Neutrophil (primary cell): ENCODE results near the gene APRT.

Experiments
- H3K27ac ChIP-seq: fragments of 200-600 bp; sonication (generic); 2 replicates; pipeline ENCODE4 v1.5.1; 2016; ENCODE audit warnings: mild to moderate bottlenecking, moderate library complexity
- H3K27me3 ChIP-seq: fragments of 200-600 bp; sonication (generic); 2 replicates; pipeline ENCODE4 v1.6.0; 2016; ENCODE audit warnings: mild to moderate bottlenecking
- H3K36me3 ChIP-seq: fragments of 200-600 bp; sonication (generic); 2 replicates; pipeline ENCODE4 v1.5.1; 2017
- H3K4me1 ChIP-seq, 2 experiments: fragments of 200-600 bp in 1 of 2; sonication (generic) in 1 of 2; 1 replicate in 1 of 2; 2 replicates in 1 of 2; pipeline versions ENCODE4 v1.5.1 to v1.6.1; 2013 to 2016; ENCODE audit warnings: low read depth in 1 of 2, low read length in 1 of 2, mild to moderate bottlenecking in 1 of 2, moderate library complexity in 1 of 2; ENCODE audit not compliant: control insufficient read depth in 1 of 2, insufficient read depth in 1 of 2
- H3K4me3 ChIP-seq, 2 experiments: fragments of 200-600 bp in 1 of 2; sonication (generic) in 1 of 2; 1 replicate in 1 of 2; 2 replicates in 1 of 2; pipeline ENCODE4 v1.5.1; 2013 to 2016; ENCODE audit warnings: low read depth in 1 of 2, low read length in 1 of 2, mild to moderate bottlenecking in 1 of 2, moderate library complexity in 1 of 2
- H3K9me3 ChIP-seq: fragments of 200-600 bp; sonication (generic); 2 replicates; pipeline ENCODE4 v1.5.1; 2016
- TF ChIP-seq, protein P1 (sequence below): fragments of 200-600 bp; sonication (generic); IDR thresholded peaks from 2 replicates; pipeline ENCODE4 v1.5.1; 2016; ENCODE audit warnings: antibody characterized with exemption

APRT gene

DNA sequence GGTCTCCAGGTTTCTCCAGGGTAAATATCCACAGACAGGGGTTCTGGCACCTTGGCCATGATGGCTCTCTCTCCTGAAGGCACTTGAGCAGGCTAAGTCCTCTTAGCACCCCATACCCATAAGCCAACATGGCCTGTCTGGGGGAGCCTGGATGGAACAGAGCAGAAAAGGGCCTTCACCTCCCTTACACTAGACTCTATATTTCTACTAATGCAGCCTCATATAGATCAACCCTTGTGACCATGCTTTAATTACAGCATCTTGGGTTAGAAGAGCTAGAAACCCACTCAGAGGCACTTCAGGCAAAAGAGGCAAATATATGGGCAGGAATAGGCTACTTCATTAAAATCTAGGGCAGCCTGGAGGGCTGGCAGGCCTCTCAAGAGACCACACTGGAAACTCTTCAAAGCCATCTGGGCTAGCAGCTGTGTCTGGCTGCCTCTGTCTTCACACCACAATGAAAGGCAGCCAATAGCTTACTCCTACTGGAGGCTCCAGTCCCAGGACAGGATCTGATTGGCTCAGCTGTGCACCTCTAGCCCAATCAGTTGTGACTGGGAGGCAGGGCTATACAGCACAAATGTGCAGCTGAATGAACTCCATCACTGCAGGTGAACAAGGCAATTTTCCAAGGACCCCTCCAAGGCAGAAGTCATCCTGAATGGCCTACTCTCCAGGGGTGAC lies 12.8 kb downstream of the APRT start:
- H3K27me3 ChIP-seq = no peaks in the 10 kb centered on the region
- H3K36me3 ChIP-seq = no peaks in the 10 kb centered on the region
- no peak overlapping the region for H3K27ac ChIP-seq
- no peak overlapping the region for H3K4me3 ChIP-seq
- TF ChIP-seq, protein P1, sequence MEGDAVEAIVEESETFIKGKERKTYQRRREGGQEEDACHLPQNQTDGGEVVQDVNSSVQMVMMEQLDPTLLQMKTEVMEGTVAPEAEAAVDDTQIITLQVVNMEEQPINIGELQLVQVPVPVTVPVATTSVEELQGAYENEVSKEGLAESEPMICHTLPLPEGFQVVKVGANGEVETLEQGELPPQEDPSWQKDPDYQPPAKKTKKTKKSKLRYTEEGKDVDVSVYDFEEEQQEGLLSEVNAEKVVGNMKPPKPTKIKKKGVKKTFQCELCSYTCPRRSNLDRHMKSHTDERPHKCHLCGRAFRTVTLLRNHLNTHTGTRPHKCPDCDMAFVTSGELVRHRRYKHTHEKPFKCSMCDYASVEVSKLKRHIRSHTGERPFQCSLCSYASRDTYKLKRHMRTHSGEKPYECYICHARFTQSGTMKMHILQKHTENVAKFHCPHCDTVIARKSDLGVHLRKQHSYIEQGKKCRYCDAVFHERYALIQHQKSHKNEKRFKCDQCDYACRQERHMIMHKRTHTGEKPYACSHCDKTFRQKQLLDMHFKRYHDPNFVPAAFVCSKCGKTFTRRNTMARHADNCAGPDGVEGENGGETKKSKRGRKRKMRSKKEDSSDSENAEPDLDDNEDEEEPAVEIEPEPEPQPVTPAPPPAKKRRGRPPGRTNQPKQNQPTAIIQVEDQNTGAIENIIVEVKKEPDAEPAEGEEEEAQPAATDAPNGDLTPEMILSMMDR = no peak
- H3K9me3 ChIP-seq = no peaks in the 10 kb centered on the region
- peaks cover 45 to 49% of the 10 kb centered on the region in 2 experiments for H3K4me1 ChIP-seq

DNA sequence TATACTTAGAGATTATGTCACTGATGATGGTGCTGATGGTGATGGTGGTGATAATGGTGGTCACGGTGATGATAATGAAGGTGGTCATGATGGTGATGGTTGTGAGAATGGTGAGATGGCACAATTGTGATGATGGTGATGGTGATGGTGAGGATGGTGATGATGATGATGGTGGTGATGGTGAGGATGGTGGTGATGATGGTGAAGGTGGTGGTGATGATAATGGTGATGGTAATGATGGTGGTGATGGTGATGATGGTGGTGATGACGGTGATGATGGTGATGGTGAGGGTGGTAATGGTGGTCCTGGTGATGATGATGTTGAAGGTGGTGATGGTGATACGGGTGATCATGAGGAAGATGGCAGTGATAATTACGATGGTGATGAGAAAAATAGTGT lies 13.7 kb downstream of the APRT start:
- Histone ChIP-seq H3K4me1 (peaks cover 52 to 56% of the 10 kb centered on the region in 2 experiments), H3K4me3 (no peak overlapping the region)

DNA sequence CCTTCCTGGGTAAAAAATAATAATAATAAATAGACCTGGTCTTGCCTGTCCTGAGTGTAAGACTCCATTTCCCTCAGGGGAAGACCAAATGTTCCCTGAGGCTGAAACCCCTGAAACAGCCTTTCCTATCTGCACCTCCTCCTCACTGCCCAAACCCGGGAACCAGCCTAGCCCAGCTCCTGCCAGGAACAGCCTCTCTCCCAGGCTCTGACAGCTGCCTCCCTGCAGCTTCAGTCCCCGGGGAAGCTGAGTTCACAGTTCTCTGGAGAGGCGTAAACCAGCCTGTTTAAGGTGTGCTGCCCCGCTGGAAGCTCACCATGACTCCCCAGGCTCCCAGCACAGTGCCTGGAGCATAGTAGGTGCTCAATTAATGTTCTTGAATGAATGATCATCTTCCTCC lies 15.4 kb downstream of the APRT start:
- Histone ChIP-seq H3K27me3 (no peaks in the 10 kb centered on the region), H3K4me1 (peaks cover 54 to 62% of the 10 kb centered on the region in 2 experiments), H3K36me3 (no peaks in the 10 kb centered on the region), H3K9me3 (no peaks in the 10 kb centered on the region), H3K27ac (no peak overlapping the region), H3K4me3 (no peak overlapping the region)
- TF ChIP-seq, protein P1 = no peak

More for the DNA sequence above, 13.7 kb downstream of the APRT start:
- no peaks in the 10 kb centered on the region for H3K27me3 ChIP-seq
- H3K9me3 ChIP-seq = no peaks in the 10 kb centered on the region
- no peaks in the 10 kb centered on the region for H3K36me3 ChIP-seq
- TF ChIP-seq, protein P1 = no peak
- no peak overlapping the region for H3K27ac ChIP-seq

DNA sequence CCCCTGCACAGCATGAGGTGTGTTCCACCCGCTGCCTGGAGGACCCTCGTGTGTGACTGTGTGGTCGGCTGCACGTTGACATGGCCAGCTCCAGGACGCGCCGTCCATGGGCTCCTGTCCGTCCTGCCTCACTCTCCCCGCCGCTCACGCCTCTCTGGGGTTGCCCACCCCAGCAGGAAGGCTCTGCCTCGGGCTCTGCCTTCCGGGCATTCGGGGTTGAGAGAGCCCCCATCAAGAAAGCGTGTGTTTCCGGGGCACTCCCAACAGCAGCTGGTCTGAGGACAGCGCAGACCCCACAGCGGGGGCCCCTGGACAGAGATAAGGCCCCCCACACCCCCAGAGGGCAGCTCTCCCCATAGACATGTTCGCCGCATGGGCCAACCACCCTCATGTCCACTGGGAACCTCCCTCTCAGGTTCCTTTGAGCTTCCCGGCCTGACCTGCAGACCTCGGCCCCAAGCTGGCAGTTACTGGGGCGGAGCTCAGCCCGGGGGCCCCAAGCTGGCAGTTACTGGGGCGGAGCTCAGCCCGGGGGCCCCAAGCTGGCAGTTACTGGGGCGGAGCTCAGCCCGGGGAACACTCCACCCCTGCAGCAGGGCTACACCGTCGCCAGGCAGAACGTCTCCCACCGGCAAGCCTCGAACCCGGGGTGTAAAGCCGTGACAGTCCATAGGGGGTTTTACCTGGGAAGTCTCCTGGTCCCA lies 18.3 kb downstream of the APRT start:
- Histone ChIP-seq H3K9me3 (no peaks in the 10 kb centered on the region), H3K27ac (peak overlapping the region; percentile 25), H3K27me3 (no peaks in the 10 kb centered on the region), H3K36me3 (no peaks in the 10 kb centered on the region), H3K4me3 (peak overlapping the region; percentile 20 to 30), H3K4me1 (peaks cover 62 to 66% of the 10 kb centered on the region in 2 experiments)
- TF ChIP-seq, protein P1 = no peak

DNA sequence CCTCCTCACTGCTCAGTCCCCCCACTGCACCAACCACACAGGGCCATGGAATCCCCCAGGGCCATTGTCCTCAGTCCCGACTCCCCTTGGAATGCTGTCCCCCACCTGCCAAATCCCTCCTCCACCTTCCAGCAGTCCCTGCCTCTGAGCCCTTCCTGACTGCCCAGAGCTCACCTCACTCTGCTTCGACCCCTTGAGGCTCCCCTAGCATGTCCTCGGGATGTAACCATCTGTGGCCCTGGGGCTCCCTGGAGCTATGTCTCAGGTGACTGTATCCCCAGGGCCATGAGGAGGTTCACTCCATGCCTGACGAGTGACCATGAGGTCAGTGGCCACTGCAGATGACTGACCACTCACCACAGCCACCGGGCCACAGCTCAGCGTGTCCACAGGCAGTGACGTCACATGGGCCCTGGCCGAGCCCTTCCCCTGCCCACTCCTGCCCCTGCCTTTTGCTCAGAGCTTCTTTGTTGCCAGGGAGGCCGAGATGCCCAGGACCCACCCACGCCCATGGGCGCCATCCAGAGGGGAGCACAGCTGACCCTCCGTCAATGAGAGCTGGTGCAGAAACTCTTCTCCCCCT lies 19.0 kb downstream of the APRT start:
- H3K36me3 ChIP-seq = no peaks in the 10 kb centered on the region
- H3K4me1 ChIP-seq = peaks cover 62 to 66% of the 10 kb centered on the region in 2 experiments
- peak overlapping the region; percentile 25 for H3K27ac ChIP-seq
- no peaks in the 10 kb centered on the region for H3K9me3 ChIP-seq
- H3K4me3 ChIP-seq = peak overlapping the region; percentile 4 to 30
- H3K27me3 ChIP-seq = no peaks in the 10 kb centered on the region
- TF ChIP-seq, protein P1 = no peak
